Activated CD8-positive, alpha-beta T cell treated with anti-CD3 and anti-CD28 coated beads, Interleukin-2, amount 10 ng/mL, durations not matched to agents 7 days and 5 days (primary cell): ENCODE measurements around the gene OPN1LW. TPM values are rescaled to one million over a fixed set of nuclear protein-coding genes. Genes with fewer than 3 reads are reported as not detected.
"Not testable (repeated sequence)": the region's sequence is repeated elsewhere in the genome, so short reads cannot be mapped to it uniquely, and the experiment has no call there.

ENCODE experiments used
- ATAC-seq: fragments of 150-1000 bp; cut with Tn5 transposase; one replicate; pipeline ENCODE4 v1.10.0; 2021; ENCODE audit warnings: moderate library complexity
- CTCF ChIA-PET: fragments of 350-600 bp; sonication (Branson Sonifier 250); formaldehyde crosslinking; loops from one replicate; lab custom pipeline; 2021; ENCODE audit warnings: antibody characterized with exemption; lab: Charles Lee
- POLR2A ChIA-PET: fragments of 350-600 bp; sonication (Branson Sonifier 250); formaldehyde crosslinking; loops from one replicate; lab custom pipeline; 2021; ENCODE audit warnings: antibody characterized with exemption; lab: Charles Lee
- DNase-seq: peaks from one replicate; pipeline ENCODE4 v3.0.0-alpha.2; 2020
- H3K27ac Mint-ChIP-seq: one replicate; pipeline ENCODE4 v1.8.0; 2021; ENCODE audit warnings: mild to moderate bottlenecking, mixed read lengths
- H3K27me3 Mint-ChIP-seq: one replicate; pipeline ENCODE4 v1.8.0; 2021; ENCODE audit warnings: low read depth, mixed read lengths
- H3K36me3 Mint-ChIP-seq: one replicate; pipeline ENCODE4 v1.8.0; 2021; ENCODE audit warnings: low read depth, mixed read lengths
- H3K4me1 Mint-ChIP-seq: one replicate; pipeline ENCODE4 v1.8.0; 2021; ENCODE audit warnings: low read depth, mixed read lengths
- H3K4me3 Mint-ChIP-seq: one replicate; pipeline ENCODE4 v1.8.0; 2021; ENCODE audit warnings: mild to moderate bottlenecking, mixed read lengths
- H3K9me3 Mint-ChIP-seq: one replicate; pipeline ENCODE4 v1.8.0; 2022; ENCODE audit warnings: mixed read lengths; ENCODE audit not compliant: insufficient read depth
- total RNA-seq, 2 experiments: library from RNA; stranded (reverse); gene quantifications; one replicate each; pipeline ENCODE4 v1.2.3, GENCODE V29; 2021

Gene OPN1LW
- total RNA-seq, 2 experiments from 2014 or later = not detected

- H3K36me3 Mint-ChIP-seq, POLR2A ChIA-PET, H3K27ac Mint-ChIP-seq, H3K9me3 Mint-ChIP-seq, DNase-seq, H3K4me3 Mint-ChIP-seq, H3K27me3 Mint-ChIP-seq, CTCF ChIA-PET, H3K4me1 Mint-ChIP-seq: not testable (repeated sequence)
- ATAC-seq = peak; percentile 98
Observed at GRCh38 chrX:154172535-154172943, 28.5 kb downstream of the OPN1LW start.

- H3K4me3 Mint-ChIP-seq, H3K9me3 Mint-ChIP-seq, H3K27me3 Mint-ChIP-seq: not testable (repeated sequence)
Observed at GRCh38 chrX:154174356-154174755, 30.3 kb downstream of the OPN1LW start.

GRCh38 chrX:154182296-154182695, 38.3 kb downstream of the OPN1LW start, which contains the start of gene OPN1MW:
Gene OPN1MW (plus strand): TSS chrX:154182596. CDS start chrX:154182678, 82 bp downstream.
- H3K27ac Mint-ChIP-seq, H3K4me3 Mint-ChIP-seq, H3K4me1 Mint-ChIP-seq, DNase-seq, CTCF ChIA-PET, H3K27me3 Mint-ChIP-seq, ATAC-seq, POLR2A ChIA-PET, H3K9me3 Mint-ChIP-seq, H3K36me3 Mint-ChIP-seq: not testable (repeated sequence)

More at GRCh38 chrX:154174356-154174755, 30.3 kb downstream of the OPN1LW start:
- H3K27ac Mint-ChIP-seq, H3K36me3 Mint-ChIP-seq, DNase-seq, ATAC-seq, POLR2A ChIA-PET, CTCF ChIA-PET, H3K4me1 Mint-ChIP-seq: not testable (repeated sequence)

- H3K27ac Mint-ChIP-seq, H3K27me3 Mint-ChIP-seq, CTCF ChIA-PET, DNase-seq, H3K4me1 Mint-ChIP-seq, H3K4me3 Mint-ChIP-seq, H3K36me3 Mint-ChIP-seq, POLR2A ChIA-PET, H3K9me3 Mint-ChIP-seq, ATAC-seq: not testable (repeated sequence)
Observed at GRCh38 chrX:154183794-154184193, 39.8 kb downstream of the OPN1LW start.

- POLR2A ChIA-PET, CTCF ChIA-PET, H3K4me3 Mint-ChIP-seq: not testable (repeated sequence)
Observed at GRCh38 chrX:154192846-154193245, 48.8 kb downstream of the OPN1LW start.

GRCh38 chrX:154194316-154194715, 50.3 kb downstream of the OPN1LW start:
- ATAC-seq, DNase-seq, POLR2A ChIA-PET, CTCF ChIA-PET, H3K27ac Mint-ChIP-seq, H3K9me3 Mint-ChIP-seq, H3K4me3 Mint-ChIP-seq, H3K36me3 Mint-ChIP-seq, H3K27me3 Mint-ChIP-seq, H3K4me1 Mint-ChIP-seq: not testable (repeated sequence)

More at GRCh38 chrX:154192846-154193245, 48.8 kb downstream of the OPN1LW start:
- not testable (repeated sequence) for ATAC-seq, H3K9me3 Mint-ChIP-seq, H3K36me3 Mint-ChIP-seq, H3K27me3 Mint-ChIP-seq, H3K27ac Mint-ChIP-seq, H3K4me1 Mint-ChIP-seq, DNase-seq

- H3K27ac Mint-ChIP-seq, ATAC-seq, CTCF ChIA-PET, DNase-seq, POLR2A ChIA-PET, H3K4me3 Mint-ChIP-seq, H3K4me1 Mint-ChIP-seq, H3K27me3 Mint-ChIP-seq, H3K9me3 Mint-ChIP-seq, H3K36me3 Mint-ChIP-seq: not testable (repeated sequence)
Observed at GRCh38 chrX:154196466-154196865, 52.4 kb downstream of the OPN1LW start.

Other genes starting within 250 kb of the OPN1LW start
- not detected for gene AVPR2, start 239.6 kb upstream of the OPN1LW start, total RNA-seq
- gene ARHGAP4, start 218.0 kb upstream of the OPN1LW start, total RNA-seq = 100 to 1,000 TPM; 317 to 324 TPM
- 100 to 1,000 TPM in 1 of 2 experiments, 10 to 100 TPM in 1; 98.9 to 106 TPM for gene NAA10, start 209.2 kb upstream of the OPN1LW start, total RNA-seq
- gene RENBP, start 199.6 kb upstream of the OPN1LW start, total RNA-seq = 10 to 100 TPM; 12.1 to 13.6 TPM
- 100 to 1,000 TPM; 141 to 146 TPM for gene HCFC1, start 172.4 kb upstream of the OPN1LW start, total RNA-seq
- gene TMEM187, start 171.5 kb upstream of the OPN1LW start, total RNA-seq = 1 to 10 TPM; 5.9 to 6.2 TPM
- gene IRAK1, start 124.3 kb upstream of the OPN1LW start, total RNA-seq = 100 to 1,000 TPM; 164 to 165 TPM
- gene MECP2, start 46.5 kb upstream of the OPN1LW start, total RNA-seq = 10 to 100 TPM; 65.4 to 65.5 TPM
- not detected for gene OPN1MW, start 38.4 kb downstream of the OPN1LW start, total RNA-seq
- not detected for gene OPN1MW2, start 75.5 kb downstream of the OPN1LW start, total RNA-seq
- gene OPN1MW3, start 113.3 kb downstream of the OPN1LW start, total RNA-seq = not detected
- not detected for gene TEX28, start 150.9 kb downstream of the OPN1LW start, total RNA-seq
- 1 to 10 TPM; 1.3 to 1.5 TPM for gene TKTL1, start 151.6 kb downstream of the OPN1LW start, total RNA-seq
- 1,000 to 10,000 TPM; 1,371 to 1,454 TPM for gene FLNA, start 230.4 kb downstream of the OPN1LW start, total RNA-seq
- gene EMD, start 235.1 kb downstream of the OPN1LW start, total RNA-seq = 10 to 100 TPM; 65.9 to 66.0 TPM